Calu3 (cell line): ENCODE measurements around the gene PBX1. TPM values are rescaled to one million over a fixed set of nuclear protein-coding genes. Genes with fewer than 3 reads are reported as not detected.

ENCODE experiments used
- BruUV-seq: library from RNA; stranded (reverse); fragments of 400-500 nt; replicated peaks from 2 replicates; lab custom pipeline; 2021; lab: Mats Ljungman, UMichigan
- CTCF ChIA-PET: fragments of 300-600 bp; sonication (Branson Sonifier 250); formaldehyde crosslinking; loops from one replicate; lab custom pipeline; 2022; ENCODE audit warnings: antibody characterized with exemption; lab: Charles Lee
- DNase-seq: peaks from one replicate; pipeline ENCODE4 v3.0.0; 2022
- H3K27ac Mint-ChIP-seq: one replicate; pipeline ENCODE4 v1.8.0; 2022; ENCODE audit warnings: mixed read lengths; ENCODE audit not compliant: unreplicated experiment
- H3K27me3 Mint-ChIP-seq: one replicate; pipeline ENCODE4 v1.8.0; 2022; ENCODE audit warnings: mixed read lengths; ENCODE audit not compliant: unreplicated experiment
- H3K36me3 Mint-ChIP-seq: one replicate; pipeline ENCODE4 v1.8.0; 2022; ENCODE audit warnings: mild to moderate bottlenecking, moderate library complexity, mixed read lengths; ENCODE audit not compliant: insufficient read depth, unreplicated experiment
- H3K4me1 Mint-ChIP-seq: one replicate; pipeline ENCODE4 v1.8.0; 2022; ENCODE audit warnings: mild to moderate bottlenecking, low read depth, mixed read lengths; ENCODE audit not compliant: unreplicated experiment
- H3K4me3 Mint-ChIP-seq: one replicate; pipeline ENCODE4 v1.8.0; 2022; ENCODE audit warnings: mild to moderate bottlenecking, low read depth, moderate library complexity, mixed read lengths; ENCODE audit not compliant: unreplicated experiment
- H3K9me3 Mint-ChIP-seq: one replicate; pipeline ENCODE4 v1.8.0; 2022; ENCODE audit warnings: low read depth, mixed read lengths; ENCODE audit not compliant: unreplicated experiment
- intact Hi-C: fragments of 100-400 bp; cut with micrococcal nuclease; formaldehyde crosslinking; loops from one replicate; pipeline ENCODE4 v1.10.0; 2022; ENCODE audit not compliant: unreplicated experiment
- total RNA-seq: library from RNA; stranded (reverse); gene quantifications from 2 replicates; pipeline ENCODE4 v1.2.3, GENCODE V29; 2022
- TF ChIP-seq, protein P1 (sequence below): fragments of 200-600 bp; IDR thresholded peaks from one replicate; pipeline ENCODE4 v1.8.0; 2022; ENCODE audit warnings: antibody characterized with exemption; ENCODE audit not compliant: unreplicated experiment

PBX1 gene
- total RNA-seq, 1 experiment from 2014 or later = 22.5 TPM

DNA sequence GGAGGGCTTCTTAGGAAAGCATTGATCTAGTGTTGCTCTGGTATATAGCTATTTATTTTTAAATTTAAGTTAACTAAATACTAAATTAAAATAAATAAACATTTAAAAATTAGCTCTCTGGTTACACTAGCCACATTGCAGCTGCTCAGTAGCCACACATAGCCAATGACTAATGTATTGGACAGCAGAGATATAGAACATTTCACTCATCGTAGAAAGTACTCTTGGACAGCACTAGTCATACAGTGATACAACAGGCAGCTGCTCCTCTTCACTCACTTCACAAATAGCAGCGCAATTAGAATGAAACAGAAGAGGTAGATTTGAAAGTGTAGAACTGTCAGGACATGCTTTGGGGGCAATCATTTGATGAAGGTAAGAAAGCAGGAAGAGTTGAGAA, 245.4 kb downstream of the PBX1 start:
- CTCF ChIA-PET = interaction anchor here (0.6 kb wide), 1 partner anchor 432 kb away, joined by 3 read pairs; no protein-coding TSS in a partner anchor
- no peaks in the 10 kb centered on the region for H3K27me3 Mint-ChIP-seq
- H3K4me3 Mint-ChIP-seq = no peak overlapping the region
- TF ChIP-seq, protein P1, sequence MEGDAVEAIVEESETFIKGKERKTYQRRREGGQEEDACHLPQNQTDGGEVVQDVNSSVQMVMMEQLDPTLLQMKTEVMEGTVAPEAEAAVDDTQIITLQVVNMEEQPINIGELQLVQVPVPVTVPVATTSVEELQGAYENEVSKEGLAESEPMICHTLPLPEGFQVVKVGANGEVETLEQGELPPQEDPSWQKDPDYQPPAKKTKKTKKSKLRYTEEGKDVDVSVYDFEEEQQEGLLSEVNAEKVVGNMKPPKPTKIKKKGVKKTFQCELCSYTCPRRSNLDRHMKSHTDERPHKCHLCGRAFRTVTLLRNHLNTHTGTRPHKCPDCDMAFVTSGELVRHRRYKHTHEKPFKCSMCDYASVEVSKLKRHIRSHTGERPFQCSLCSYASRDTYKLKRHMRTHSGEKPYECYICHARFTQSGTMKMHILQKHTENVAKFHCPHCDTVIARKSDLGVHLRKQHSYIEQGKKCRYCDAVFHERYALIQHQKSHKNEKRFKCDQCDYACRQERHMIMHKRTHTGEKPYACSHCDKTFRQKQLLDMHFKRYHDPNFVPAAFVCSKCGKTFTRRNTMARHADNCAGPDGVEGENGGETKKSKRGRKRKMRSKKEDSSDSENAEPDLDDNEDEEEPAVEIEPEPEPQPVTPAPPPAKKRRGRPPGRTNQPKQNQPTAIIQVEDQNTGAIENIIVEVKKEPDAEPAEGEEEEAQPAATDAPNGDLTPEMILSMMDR = no peak
- H3K9me3 Mint-ChIP-seq = no peaks in the 10 kb centered on the region
- H3K27ac Mint-ChIP-seq = no peak overlapping the region
- intact Hi-C loops = loop anchor here (10.0 kb wide), 1 partner anchor 100 kb away; no protein-coding TSS in a partner anchor
- BruUV-seq = no TSS peak
- no peaks in the 10 kb centered on the region for H3K36me3 Mint-ChIP-seq
- peaks cover 17% of the 10 kb centered on the region for H3K4me1 Mint-ChIP-seq
- no peak for DNase-seq

DNA sequence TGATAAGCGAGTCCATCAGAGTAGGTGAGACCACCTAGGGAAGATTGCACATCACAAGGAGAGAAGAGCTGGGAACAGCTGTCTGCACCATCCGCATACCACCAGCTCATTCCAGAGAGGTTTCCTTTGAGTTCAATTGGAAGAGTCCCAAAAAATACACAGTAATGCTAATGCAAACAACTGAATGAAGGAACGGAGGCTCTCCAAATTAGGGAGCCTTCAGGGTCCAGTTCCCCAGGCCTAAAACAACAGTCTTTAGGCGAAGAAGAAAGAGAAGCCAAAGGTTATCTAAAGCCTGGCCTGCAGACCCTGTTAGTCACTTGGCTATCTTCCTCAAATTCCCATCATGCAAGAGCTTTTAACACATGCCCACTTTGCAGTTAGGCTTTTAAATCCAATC, 246.4 kb downstream of the PBX1 start:
- CTCF ChIA-PET = interaction anchor here (0.7 kb wide), 1 partner anchor 180 kb away, joined by 3 read pairs; no protein-coding TSS in a partner anchor
- Mint-ChIP-seq H3K27ac (no peak overlapping the region), H3K4me3 (no peak overlapping the region), H3K27me3 (no peaks in the 10 kb centered on the region), H3K36me3 (no peaks in the 10 kb centered on the region), H3K9me3 (no peaks in the 10 kb centered on the region), H3K4me1 (peaks cover 17% of the 10 kb centered on the region)
- intact Hi-C loops = loop anchor here (10.0 kb wide), 1 partner anchor 99 kb away; no protein-coding TSS in a partner anchor
- TF ChIP-seq, protein P1 = no peak
- DNase-seq = no peak
- no TSS peak for BruUV-seq

DNA sequence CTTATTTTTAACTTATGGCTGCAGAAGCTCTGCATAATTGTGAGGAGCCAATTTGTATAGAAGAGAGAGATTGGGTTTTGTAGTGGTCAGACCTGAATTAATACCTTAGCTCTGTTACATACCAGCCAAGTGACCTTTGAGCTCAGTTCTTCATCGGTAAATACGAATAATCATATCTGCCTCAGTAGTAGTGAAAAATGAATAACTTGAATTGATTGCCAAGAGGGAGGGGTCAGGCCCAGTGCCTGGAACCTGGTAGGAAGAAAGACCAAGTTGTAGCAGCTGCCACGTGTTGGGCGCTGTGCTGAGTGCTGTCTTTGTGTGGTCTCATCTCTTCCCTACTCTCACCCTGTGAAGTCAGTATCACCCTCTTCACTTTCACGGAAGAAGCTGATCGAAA, 247.5 kb downstream of the PBX1 start:
- H3K4me3 Mint-ChIP-seq = no peak overlapping the region
- intact Hi-C loops = loop anchor here (10.0 kb wide), 1 partner anchor 98 kb away; no protein-coding TSS in a partner anchor
- DNase-seq = no peak
- CTCF ChIA-PET = no interaction called here
- TF ChIP-seq, protein P1 = no peak
- H3K36me3 Mint-ChIP-seq = no peaks in the 10 kb centered on the region
- BruUV-seq = no TSS peak
- H3K27me3 Mint-ChIP-seq = no peaks in the 10 kb centered on the region
- peaks cover 17% of the 10 kb centered on the region for H3K4me1 Mint-ChIP-seq
- H3K9me3 Mint-ChIP-seq = no peaks in the 10 kb centered on the region
- H3K27ac Mint-ChIP-seq = no peak overlapping the region

DNA sequence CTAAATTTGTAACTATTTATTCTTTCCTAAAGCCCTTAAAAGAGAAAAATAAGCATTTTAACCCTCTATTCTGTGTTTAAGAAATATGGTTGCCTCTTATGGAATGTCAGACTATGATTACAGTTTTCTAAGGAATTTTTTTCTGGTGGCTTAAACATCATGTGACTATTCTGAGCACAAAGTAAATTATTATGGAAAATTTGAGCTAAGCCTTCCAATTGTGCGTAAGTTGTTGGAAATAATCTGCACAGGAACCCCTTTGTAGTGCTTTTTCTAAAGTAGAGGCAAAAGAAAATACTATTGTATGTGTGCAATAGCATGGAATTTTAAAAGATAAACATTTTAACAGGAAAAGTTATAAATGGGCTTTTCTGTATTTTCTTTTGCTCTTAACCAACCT, 254.8 kb downstream of the PBX1 start:
- no TSS peak for BruUV-seq
- intact Hi-C loops = no loop called here
- Mint-ChIP-seq H3K9me3 (no peaks in the 10 kb centered on the region), H3K36me3 (no peaks in the 10 kb centered on the region), H3K4me3 (no peak overlapping the region), H3K27me3 (no peaks in the 10 kb centered on the region), H3K27ac (no peak overlapping the region), H3K4me1 (no peaks in the 10 kb centered on the region)
- CTCF ChIA-PET = no interaction called here
- DNase-seq = no peak
- TF ChIP-seq, protein P1 = no peak
